Adrenal gland (tissue), 12 donors: ENCODE measurements around the gene CMPK1. TPM values are rescaled to one million over a fixed set of nuclear protein-coding genes. Genes with fewer than 3 reads are reported as not detected.
"Not testable (repeated sequence)": the region's sequence is repeated elsewhere in the genome, so short reads cannot be mapped to it uniquely, and the experiment has no call there.

Experiments used
- DNase-seq, 7 donors: peaks; one replicate each; pipeline ENCODE4 v3.0.0-alpha.2; 2019 to 2020
- H3K27ac ChIP-seq, 5 donors: fragments of 200-600 bp; sonication (generic) in 4 of 5; 1 replicate in 3 of 5; 2 replicates in 2 of 5; pipeline versions ENCODE4 v1.5.1 to v1.8.0; 2016 to 2020; ENCODE audit warnings: mild to moderate bottlenecking in 1 of 5
- H3K27me3 ChIP-seq: fragments of 200-600 bp; 2 replicates; pipeline ENCODE4 v1.8.0; 2021
- H3K36me3 ChIP-seq, 2 donors: fragments of 200-600 bp; replicated peaks in 1 of 2; 1 replicate in 1 of 2; 2 replicates in 1 of 2; pipeline versions ENCODE4 v1.5.1 to v1.8.0; 2018 to 2022
- H3K4me1 ChIP-seq, 2 donors: fragments of 200-600 bp; replicated peaks in 1 of 2; 1 replicate in 1 of 2; 2 replicates in 1 of 2; pipeline versions ENCODE4 v1.5.1 to v1.8.0; 2018 to 2021
- H3K4me3 ChIP-seq, 4 donors: fragments of 200-600 bp; sonication (generic) in 3 of 4; one replicate each; pipeline ENCODE4 v1.5.1; 2016 to 2018
- H3K9me3 ChIP-seq, 3 donors: fragments of 200-600 bp; sonication (generic) in 1 of 3; replicated peaks in 1 of 3; 1 replicate in 2 of 3; 2 replicates in 1 of 3; pipeline versions ENCODE4 v1.5.1 to v1.8.0; 2016 to 2021
- POLR2A ChIP-seq, 2 donors: fragments of 450-650 bp; IDR thresholded peaks; one replicate each; pipeline ENCODE4 v1.6.1; 2017; ENCODE audit warnings: antibody characterized with exemption in 2 of 2, mild to moderate bottlenecking in 2 of 2, moderate library complexity in 1 of 2
- WGBS, 4 donors: extraction: QIAGEN DNeasy Blood & Tissue Kit in 2 of 4; methylation state at CpG; one replicate each; pipeline versions ENCODE4 v1.1.5 to v1.1.7; 2013 to 2017; 5-methylcytosine and 5-hydroxymethylcytosine counted together
- intact Hi-C, 2 donors: fragments of 100-400 bp; cut with DNase I; formaldehyde crosslinking; loops; one replicate each; pipeline versions ENCODE4 v1.14.1 to v1.15.0; 2022 to 2023
- polyA plus RNA-seq, 3 donors: library from polyadenylated mRNA; stranded (reverse); fragments of 200-250 nt in 2 of 3; fragments of 350-450 nt in 1 of 3; fragmentation: Illumina TruSeq in 1 of 3; extraction: RNeasy Lipid Tissue Mini Kit (QIAGEN cat#74804) in 1 of 3; gene quantifications; one replicate each; pipeline ENCODE4 v1.2.3, GENCODE V29; 2013 to 2014
- total RNA-seq, 9 donors: library from RNA; depleted of rRNA in 4 of 9; stranded (reverse); fragments of >200 nt in 4 of 9; fragments of 120-200 nt in 1 of 9; fragmentation: NEBNext Ultra II Directional in 1 of 9; extraction: Animal tissue kit (Norgen Biotek cat#: 25700) in 1 of 9; gene quantifications; one replicate each; pipeline versions ENCODE4 v1.1.0 to v1.2.4, GENCODE V29; 2013 to 2023
- TF ChIP-seq, protein P1 (sequence below), 6 experiments: fragments of 450-650 bp in 4 of 6; fragments of 200-600 bp in 2 of 6; sonication (generic) in 1 of 6; IDR thresholded peaks; 1 replicate in 5 of 6; 2 replicates in 1 of 6; pipeline versions ENCODE4 v1.5.1 to v1.8.0; 2016 to 2021; ENCODE audit warnings: antibody characterized with exemption in 6 of 6, mild to moderate bottlenecking in 2 of 6, moderate library complexity in 1 of 6
- donor health status: healthy with polysubstance abuse.
- donor health status: Bipolar disorder and iron deficiency.
- donor health status: DM: yes; HTN: yes; CAD: no.
- donor health status: DM: no; HTN: no; CAD: no.
- donor health status: DM: no; HTN: no; CAD: no.
- donor health status: DM: yes; HTN: yes; CAD: no.

The CMPK1 gene
- total and polyA plus RNA-seq, 12 donors = 31.0 to 124 (median 64.2) TPM

DNA sequence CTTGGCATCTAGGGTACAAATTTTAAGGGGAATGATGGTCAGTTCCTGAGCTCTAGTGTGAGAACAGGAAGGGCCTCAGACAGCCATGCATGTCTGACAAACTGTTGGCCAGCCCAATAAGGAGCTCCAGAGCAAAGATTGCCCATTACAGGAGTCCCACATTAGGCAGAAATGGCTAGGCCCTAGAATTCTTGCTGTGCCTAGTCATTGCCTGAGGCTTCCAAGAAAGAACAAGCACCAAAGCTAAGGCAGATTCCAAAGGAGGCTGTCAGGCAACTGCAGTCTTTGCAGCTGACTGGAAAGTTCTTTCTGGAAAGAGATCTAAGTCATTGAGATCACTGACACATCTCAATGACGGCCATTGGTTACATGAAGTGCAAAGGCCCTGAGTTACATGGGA lies 15.7 kb upstream of the CMPK1 start:
- no peak for DNase-seq
- TF ChIP-seq, protein P1, sequence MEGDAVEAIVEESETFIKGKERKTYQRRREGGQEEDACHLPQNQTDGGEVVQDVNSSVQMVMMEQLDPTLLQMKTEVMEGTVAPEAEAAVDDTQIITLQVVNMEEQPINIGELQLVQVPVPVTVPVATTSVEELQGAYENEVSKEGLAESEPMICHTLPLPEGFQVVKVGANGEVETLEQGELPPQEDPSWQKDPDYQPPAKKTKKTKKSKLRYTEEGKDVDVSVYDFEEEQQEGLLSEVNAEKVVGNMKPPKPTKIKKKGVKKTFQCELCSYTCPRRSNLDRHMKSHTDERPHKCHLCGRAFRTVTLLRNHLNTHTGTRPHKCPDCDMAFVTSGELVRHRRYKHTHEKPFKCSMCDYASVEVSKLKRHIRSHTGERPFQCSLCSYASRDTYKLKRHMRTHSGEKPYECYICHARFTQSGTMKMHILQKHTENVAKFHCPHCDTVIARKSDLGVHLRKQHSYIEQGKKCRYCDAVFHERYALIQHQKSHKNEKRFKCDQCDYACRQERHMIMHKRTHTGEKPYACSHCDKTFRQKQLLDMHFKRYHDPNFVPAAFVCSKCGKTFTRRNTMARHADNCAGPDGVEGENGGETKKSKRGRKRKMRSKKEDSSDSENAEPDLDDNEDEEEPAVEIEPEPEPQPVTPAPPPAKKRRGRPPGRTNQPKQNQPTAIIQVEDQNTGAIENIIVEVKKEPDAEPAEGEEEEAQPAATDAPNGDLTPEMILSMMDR (IDR thresholded peaks at IDR 0.05) = no peak
- no peak for TF ChIP-seq POLR2A (IDR thresholded peaks at IDR 0.05)
- WGBS, 4 donors = 73 to 100% (median 86%) methylated on average over 1 of the region's 1 CpG
- Histone ChIP-seq H3K27me3 (no peaks in the 10 kb centered on the region), H3K4me1 (peaks cover 7 to 8% of the 10 kb centered on the region in 2 donors), H3K36me3 (no peaks in the 10 kb centered on the region), H3K27ac (no peak overlapping the region), H3K4me3 (no peak overlapping the region), H3K9me3 (no peaks in the 10 kb centered on the region)
- intact Hi-C loops = no loop called here

DNA sequence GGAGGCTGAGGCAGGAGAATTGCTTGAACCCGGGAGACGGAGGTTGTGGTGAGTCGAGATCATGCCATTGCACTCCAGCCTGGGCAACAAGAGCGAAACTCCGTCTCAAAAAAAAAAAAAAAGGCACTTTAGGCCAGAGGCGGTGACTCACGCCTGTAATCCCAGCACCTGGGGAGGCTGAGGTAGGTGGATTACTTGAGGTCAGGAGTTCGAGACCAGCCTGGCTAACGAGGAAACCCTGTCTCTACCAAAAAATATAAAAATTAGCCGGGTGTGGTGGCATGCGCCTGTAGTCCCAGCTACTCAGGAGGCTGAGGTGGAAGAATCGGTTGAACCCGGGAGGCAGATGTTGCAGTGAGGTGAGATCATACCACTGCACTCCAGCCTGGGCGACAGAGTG lies 13.6 kb upstream of the CMPK1 start:
- intact Hi-C loops, H3K36me3 ChIP-seq, H3K4me1 ChIP-seq, DNase-seq, H3K4me3 ChIP-seq, H3K9me3 ChIP-seq, H3K27me3 ChIP-seq, H3K27ac ChIP-seq: not testable (repeated sequence)
- 85 to 90% (median 87%) methylated on average over 14 of the region's 14 CpGs for WGBS, 4 donors

DNA sequence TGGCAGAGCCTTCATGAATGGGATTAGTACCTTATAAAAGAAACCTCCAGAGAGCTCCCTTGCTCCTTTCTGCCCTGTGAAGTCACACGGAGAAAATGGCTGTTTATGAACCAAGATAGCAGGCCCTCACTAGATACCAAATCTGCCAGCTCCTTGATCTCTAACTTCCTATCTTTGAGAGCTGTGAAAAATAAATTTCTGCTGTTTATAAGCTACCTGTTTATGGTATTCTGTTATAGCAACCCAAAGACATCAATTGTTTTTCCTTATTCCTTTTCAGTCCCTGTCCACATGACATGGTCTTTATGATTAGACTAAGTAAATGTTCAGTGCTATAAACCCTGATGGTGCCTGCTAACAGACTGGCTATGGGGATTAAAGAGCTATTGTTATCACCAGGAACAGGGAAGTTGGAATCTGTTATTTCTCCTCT lies 10.0 kb upstream of the CMPK1 start:
- Histone ChIP-seq H3K27me3 (no peaks in the 10 kb centered on the region), H3K4me1 (no peaks in the 10 kb centered on the region), H3K27ac (no peak overlapping the region), H3K4me3 (no peak overlapping the region), H3K36me3 (no peaks in the 10 kb centered on the region), H3K9me3 (no peaks in the 10 kb centered on the region)
- 35 to 50% (median 44%) methylated on average over 1 of the region's 1 CpG for WGBS, 4 donors
- TF ChIP-seq, protein P1 (IDR thresholded peaks at IDR 0.05) = no peak
- TF ChIP-seq POLR2A (IDR thresholded peaks at IDR 0.05) = no peak
- DNase-seq = no peak
- intact Hi-C loops = no loop called here

DNA sequence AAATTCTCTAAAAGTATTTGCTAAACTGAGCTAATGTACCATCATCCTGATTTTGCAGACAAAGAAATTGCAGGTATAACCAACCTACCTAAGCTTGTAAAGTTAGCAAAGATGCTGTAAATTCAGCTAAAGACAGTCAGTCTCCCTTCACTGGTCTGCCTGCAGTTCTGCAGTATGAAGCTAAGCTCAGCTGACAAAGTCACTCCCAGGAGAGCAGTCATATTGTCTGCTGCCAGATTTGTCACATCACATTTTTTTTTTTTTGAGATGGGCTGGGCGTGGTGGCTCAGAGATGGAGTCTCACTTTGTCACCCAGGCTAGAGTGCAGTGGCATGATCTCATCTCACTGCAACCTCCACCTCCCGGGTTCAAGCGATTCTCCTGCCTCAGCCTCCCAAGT lies 8.9 kb upstream of the CMPK1 start:
- Histone ChIP-seq H3K4me3 (no peak overlapping the region), H3K4me1 (no peaks in the 10 kb centered on the region), H3K9me3 (no peaks in the 10 kb centered on the region), H3K27me3 (no peaks in the 10 kb centered on the region), H3K27ac (no peak overlapping the region), H3K36me3 (no peaks in the 10 kb centered on the region)
- 87 to 92% (median 88%) methylated on average over 3 of the region's 3 CpGs for WGBS, 4 donors
- TF ChIP-seq, protein P1 (IDR thresholded peaks at IDR 0.05) = no peak
- TF ChIP-seq POLR2A (IDR thresholded peaks at IDR 0.05) = no peak
- DNase-seq = no peak
- intact Hi-C loops = no loop called here

DNA sequence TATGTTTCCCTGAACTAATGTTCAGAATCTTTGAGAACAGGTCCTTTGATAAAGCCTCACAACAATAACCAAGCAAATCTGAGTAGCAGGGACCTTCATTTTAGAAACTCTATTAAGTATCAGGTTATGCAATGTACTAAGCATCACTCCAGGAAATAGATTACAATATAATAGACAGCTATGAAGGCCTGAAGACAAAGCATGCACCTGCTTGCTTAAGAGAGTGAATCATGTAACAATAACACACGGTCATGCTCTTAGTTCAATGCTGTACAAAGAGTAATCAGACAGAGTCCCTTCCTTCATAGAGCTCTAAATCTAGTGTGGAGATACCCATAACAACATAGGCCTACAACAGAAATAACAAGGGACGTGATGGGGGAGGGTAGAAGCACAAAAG lies 8.1 kb upstream of the CMPK1 start:
- intact Hi-C loops = no loop called here
- no peaks in the 10 kb centered on the region for H3K36me3 ChIP-seq
- H3K4me1 ChIP-seq = no peaks in the 10 kb centered on the region
- DNase-seq = no peak
- no peaks in the 10 kb centered on the region for H3K27me3 ChIP-seq
- H3K27ac ChIP-seq = no peak overlapping the region
- no peak for TF ChIP-seq POLR2A (IDR thresholded peaks at IDR 0.05)
- TF ChIP-seq, protein P1 (IDR thresholded peaks at IDR 0.05) = no peak
- 75 to 79% (median 76%) methylated on average over 2 of the region's 2 CpGs for WGBS, 4 donors
- no peaks in the 10 kb centered on the region for H3K9me3 ChIP-seq
- H3K4me3 ChIP-seq = no peak overlapping the region
